GM06990 (cell line): ENCODE results near the gene MED4.

ENCODE experiments used
- DNase-seq: peaks from one replicate; pipeline ENCODE4 v3.0.0-alpha.2; 2011; ENCODE audit not compliant: insufficient read length; ENCODE audit errors: extremely low read depth
- H3K27me3 ChIP-seq: replicated peaks from 2 replicates; pipeline ENCODE4 v1.6.0; 2011; ENCODE audit warnings: low read length; ENCODE audit not compliant: control insufficient read depth, insufficient read depth
- H3K36me3 ChIP-seq: 2 replicates; pipeline ENCODE4 v1.5.1; 2011; ENCODE audit warnings: low read length; ENCODE audit not compliant: control insufficient read depth, insufficient read depth
- H3K4me3 ChIP-seq: replicated peaks from 2 replicates; pipeline ENCODE4 v1.5.1; 2011; ENCODE audit warnings: low read depth, mild to moderate bottlenecking, control low read depth, low read length
- CTCF ChIP-seq: IDR thresholded peaks from 2 replicates; pipeline ENCODE4 v1.5.1; 2011; ENCODE audit warnings: low read length, control low read depth, mild to moderate bottlenecking, inconsistent platforms; ENCODE audit not compliant: insufficient read depth, poor library complexity, severe bottlenecking

The MED4 gene

DNA sequence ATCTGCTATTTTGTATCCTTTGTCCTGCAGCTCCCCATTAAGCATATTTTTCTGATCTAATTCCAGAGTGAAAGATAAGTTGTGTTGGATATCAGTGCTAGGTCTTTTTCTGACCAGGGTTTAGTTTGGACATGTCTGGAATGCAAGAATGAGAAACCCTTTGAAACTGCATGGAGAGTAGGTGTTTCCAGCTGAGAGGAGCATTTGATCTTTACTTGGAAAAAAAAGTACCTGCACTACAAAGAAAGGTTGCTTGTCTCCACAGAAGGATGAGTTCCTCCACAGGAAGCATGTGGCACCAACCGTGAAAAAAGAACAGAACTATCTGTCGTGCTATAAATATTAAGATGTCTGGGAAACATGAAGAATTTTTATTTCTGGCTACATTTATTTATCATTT is 36.6 kb upstream of the MED4 start:
- TF ChIP-seq CTCF: no peak
- H3K27me3 ChIP-seq: no peaks in the 10 kb centered on the region
- DNase-seq: no peak
- H3K36me3 ChIP-seq: no peaks in the 10 kb centered on the region
- no peak overlapping the region for H3K4me3 ChIP-seq

- no peak overlapping the region for H3K4me3 ChIP-seq
- TF ChIP-seq CTCF: peak; percentile 59
- H3K27me3 ChIP-seq: no peaks in the 10 kb centered on the region
- no peaks in the 10 kb centered on the region for H3K36me3 ChIP-seq
- DNase-seq: no peak
These were observed 32.3 kb upstream of the MED4 start for GRCh38 chr13:48126944-48127830.

- Histone ChIP-seq H3K36me3 (no peaks in the 10 kb centered on the region), H3K4me3 (no peak overlapping the region), H3K27me3 (no peaks in the 10 kb centered on the region)
- no peak for DNase-seq
- no peak for TF ChIP-seq CTCF
These were observed 30.9 kb upstream of the MED4 start for GRCh38 chr13:48125794-48126228.

GRCh38 chr13:48123812-48124211 is 28.9 kb upstream of the MED4 start:
- no peak for TF ChIP-seq CTCF
- Histone ChIP-seq H3K4me3 (no peak overlapping the region), H3K27me3 (no peaks in the 10 kb centered on the region)

DNA sequence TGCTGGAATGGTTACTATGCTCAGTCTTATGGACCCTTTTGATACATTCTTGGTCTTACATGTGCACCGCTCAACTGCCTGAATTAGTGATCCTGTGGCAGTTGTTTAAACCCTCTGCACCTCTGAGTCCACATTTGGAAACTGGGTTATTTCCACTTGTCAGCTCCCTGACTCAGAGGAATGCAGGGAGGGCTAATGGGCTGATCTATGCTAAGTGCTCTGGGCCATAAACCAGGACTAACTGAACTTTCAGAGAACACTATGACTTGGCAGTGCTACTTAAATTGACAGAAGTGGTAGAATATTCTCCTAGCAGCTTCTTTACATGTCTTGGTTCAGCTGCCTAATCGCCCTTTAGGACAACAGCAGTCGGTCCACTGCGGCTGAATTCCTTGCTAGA is 26.8 kb upstream of the MED4 start:
- TF ChIP-seq CTCF: no peak
- Histone ChIP-seq H3K4me3 (no peak overlapping the region), H3K36me3 (no peaks in the 10 kb centered on the region), H3K27me3 (no peaks in the 10 kb centered on the region)
- no peak for DNase-seq

More at GRCh38 chr13:48123812-48124211, 28.9 kb upstream of the MED4 start:
- DNase-seq: no peak
- no peaks in the 10 kb centered on the region for H3K36me3 ChIP-seq
